CD4-positive, alpha-beta T cell treated with Interleukin-2 at 100 ng/mL for 4 hours (primary cell): Measurements from ENCODE around the gene IGF2.
A peak's percentile ranks its signal among the peaks of the same experiment; 100 is the strongest.

Source experiments
- DNase-seq: peaks from one replicate; pipeline ENCODE4 v3.0.0-alpha.2; 2020; ENCODE audit warnings: low spot score

Gene IGF2

GRCh38 chr11:2103668-2104523, 35.3 kb downstream of the IGF2 start:
- no peak for DNase-seq

DNA sequence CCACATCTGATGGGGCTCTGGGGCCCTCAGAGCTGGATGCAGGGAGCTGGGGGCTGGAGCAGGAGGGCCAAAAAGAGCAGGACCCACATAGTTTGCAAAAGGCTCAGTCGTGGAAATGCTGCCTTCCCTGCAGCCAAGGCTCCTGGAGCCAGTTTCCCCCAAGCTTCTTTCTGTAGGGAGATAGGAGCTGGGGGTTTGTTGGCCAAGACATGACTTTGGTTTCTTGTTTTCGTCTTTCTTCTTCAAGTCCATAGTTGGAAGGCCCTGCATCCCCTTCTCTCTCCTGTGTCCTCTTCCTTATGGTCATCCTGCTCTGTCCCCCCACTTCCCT, 36.3 kb downstream of the IGF2 start:
- no peak for DNase-seq

GRCh38 chr11:2102132-2102882, 36.9 kb downstream of the IGF2 start:
- DNase-seq, result no peak

DNA sequence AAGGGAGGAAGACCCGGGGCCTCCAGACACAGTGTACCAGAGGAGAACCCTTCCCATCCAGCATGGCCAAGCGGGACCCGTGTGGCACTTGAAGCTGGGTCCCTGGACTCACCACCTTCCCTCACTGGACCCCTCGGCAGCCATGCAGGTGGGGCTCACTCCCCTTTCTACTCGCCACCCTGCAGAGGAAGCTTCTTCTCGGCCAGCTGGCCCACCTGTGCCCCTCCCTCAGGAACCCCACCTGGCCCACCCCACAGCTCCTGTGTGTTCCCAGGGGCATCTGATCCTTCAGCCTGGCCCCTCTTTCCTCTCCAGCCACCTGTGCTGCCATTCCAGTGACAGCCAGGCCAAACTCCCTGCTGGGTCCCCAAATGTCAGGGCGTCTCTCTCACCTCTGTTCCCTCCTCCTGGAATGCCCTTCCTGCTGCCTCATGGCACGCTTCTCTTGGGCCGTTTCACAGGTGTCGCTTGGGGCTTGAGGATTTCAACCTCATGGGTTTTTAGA, 38.0 kb downstream of the IGF2 start:
- DNase-seq, result no peak

- DNase-seq, result no peak
Observed at GRCh38 chr11:2100361-2101170, 38.6 kb downstream of the IGF2 start.

DNA sequence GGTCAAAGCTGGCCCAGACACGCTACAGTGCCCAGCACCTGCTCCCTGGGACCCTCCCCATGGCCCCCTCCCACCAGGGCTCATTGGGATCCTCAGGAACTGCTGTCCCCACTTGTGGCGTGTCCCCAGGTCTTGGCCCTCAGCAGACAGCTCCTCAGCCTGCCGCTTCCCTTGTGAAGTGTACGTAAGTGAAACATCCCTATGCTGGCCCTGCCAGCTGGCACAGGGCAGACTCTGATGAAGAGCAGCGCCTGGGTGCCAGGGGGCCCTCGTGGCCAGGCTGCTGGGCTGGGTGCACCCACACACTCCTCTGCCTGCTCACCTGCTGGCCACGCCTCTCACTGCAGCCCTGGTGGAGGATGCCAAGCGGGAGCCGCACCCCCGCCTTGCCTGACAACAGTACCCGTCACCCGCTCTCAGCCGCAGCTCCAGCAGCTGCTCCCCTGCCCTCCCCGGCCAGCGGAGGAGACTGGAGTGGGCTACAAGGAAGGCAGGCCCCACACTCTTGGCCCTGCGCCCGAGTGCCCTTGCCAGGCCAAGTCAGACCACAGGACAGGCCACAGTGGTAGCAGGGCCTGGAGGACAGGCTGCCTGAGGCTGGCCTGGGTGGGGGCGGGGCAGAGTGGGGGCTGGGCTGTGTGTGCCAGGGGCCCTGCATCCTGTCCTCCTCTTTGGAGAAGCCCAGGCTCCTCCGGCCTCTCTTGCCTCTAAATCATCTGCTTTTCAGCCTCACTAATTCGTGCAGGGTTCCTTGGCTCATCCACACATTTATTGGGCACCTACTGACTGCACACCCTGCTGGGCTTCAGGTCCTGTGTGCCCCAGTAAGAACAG, 39.5 kb downstream of the IGF2 start:
- no peak for DNase-seq

DNA sequence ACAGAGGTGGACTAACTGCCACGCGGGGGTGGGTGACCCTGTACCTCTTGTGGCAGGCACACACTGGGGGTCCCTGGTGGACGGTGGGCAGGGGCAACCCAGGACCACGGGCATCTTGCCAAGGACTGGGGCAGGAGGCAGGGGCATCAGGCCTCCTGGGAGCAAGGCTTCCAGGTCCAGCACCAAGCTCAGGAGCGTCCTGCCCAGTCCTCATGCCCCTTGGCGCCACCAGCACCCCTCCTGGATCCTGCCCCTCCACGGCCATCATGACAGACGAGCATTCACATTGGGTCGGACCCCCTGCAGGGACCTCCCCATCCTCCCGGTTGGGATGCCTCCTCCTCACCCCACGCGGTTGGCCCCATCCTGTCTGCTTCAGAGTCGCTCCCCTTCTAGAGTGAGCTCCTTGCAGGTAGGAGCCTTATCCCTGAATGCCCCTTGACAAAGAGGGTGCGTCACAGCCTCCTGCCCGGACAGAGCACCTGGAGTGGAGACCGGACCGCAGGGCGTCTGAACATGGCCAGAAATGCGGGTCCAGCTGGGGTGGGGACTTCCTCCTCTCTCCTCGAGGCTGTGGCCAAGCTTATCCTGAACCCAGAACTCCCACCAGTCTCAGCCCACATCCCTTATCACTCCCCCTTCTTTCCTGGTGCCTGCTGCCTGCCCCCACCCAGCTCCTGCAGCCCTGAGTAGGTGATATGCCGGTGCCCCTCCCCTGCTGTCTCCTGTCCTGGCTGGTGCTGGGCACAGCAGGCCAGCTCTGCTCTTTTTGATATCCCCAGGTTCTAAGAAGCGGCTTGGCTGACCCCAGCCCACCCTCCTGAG, 40.3 kb downstream of the IGF2 start:
- no peak for DNase-seq

GRCh38 chr11:2097998-2098690, 41.0 kb downstream of the IGF2 start:
- no peak for DNase-seq

- DNase-seq, result no peak
Observed at GRCh38 chr11:2097356-2097997, 41.7 kb downstream of the IGF2 start.

- no peak for DNase-seq
Observed at GRCh38 chr11:2096919-2097301, 42.3 kb downstream of the IGF2 start.

- no peak for DNase-seq
Observed at GRCh38 chr11:2096011-2096918, 42.9 kb downstream of the IGF2 start.

GRCh38 chr11:2095542-2095941, 43.6 kb downstream of the IGF2 start:
- DNase-seq, result no peak

- no peak for DNase-seq
Observed at GRCh38 chr11:2095198-2095520, 44.0 kb downstream of the IGF2 start.

- no peak for DNase-seq
Observed at GRCh38 chr11:2094354-2095197, 44.6 kb downstream of the IGF2 start.

DNA sequence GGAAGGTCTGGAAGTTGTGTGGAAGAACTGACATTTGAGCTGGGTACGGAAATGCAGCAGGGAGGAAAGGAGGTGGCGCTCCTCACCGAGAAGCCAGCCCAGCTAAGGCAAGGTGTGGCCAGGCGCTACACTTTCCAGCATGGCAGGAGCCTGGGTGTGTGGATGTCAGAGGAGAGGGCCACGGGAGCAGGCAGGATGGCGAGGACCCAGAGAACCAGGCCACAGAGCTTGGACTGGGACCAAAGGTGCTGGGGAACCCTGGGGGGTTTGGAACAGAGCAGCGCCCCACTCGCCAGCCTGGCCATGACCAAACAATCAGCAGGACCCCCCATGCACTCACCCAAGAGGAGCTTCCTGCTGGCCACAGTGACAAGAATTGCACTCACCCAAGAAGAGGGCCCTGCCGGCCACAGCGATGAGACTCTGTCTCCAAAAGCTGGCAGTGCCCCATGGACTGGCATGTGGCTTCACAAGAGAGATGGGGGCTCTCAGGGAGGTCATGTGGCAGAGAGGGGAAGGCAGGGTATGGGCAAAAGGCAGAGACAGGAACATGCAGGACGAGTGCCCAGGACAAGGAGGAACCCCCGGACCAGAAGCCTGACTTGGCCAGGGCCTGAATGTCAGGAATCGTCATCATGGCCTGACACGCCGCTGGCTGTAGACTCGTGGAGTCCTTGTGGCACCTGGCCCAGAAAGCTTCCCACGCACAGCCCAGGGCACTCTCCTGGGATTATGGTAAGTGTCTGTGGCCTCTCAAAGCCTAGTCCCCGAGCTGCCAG, 45.4 kb downstream of the IGF2 start:
- no peak for DNase-seq

- peak; percentile 38 for DNase-seq
Observed at GRCh38 chr11:2092956-2093412, 46.2 kb downstream of the IGF2 start.

- no peak for DNase-seq
Observed at GRCh38 chr11:2092464-2092910, 46.7 kb downstream of the IGF2 start.
